Ishikawa (cell line): ENCODE results near the gene SYP.

ENCODE experiments used
- CEBPB ChIP-seq: IDR thresholded peaks from 2 replicates; pipeline ENCODE4 v1.6.1; 2012
- CREB1 ChIP-seq: IDR thresholded peaks from 2 replicates; pipeline ENCODE4 v1.6.1; 2012; ENCODE audit warnings: low read depth
- EGR1 ChIP-seq: IDR thresholded peaks from 2 replicates; pipeline ENCODE4 v1.6.1; 2012
- EP300 ChIP-seq: IDR thresholded peaks from 2 replicates; pipeline ENCODE4 v1.6.1; 2012; ENCODE audit warnings: borderline replicate concordance
- FOXM1 ChIP-seq: IDR thresholded peaks from 2 replicates; pipeline ENCODE4 v1.6.1; 2012; ENCODE audit warnings: low read depth, borderline replicate concordance
- MAX ChIP-seq: IDR thresholded peaks from 2 replicates; pipeline ENCODE4 v1.6.1; 2012
- NFIC ChIP-seq: IDR thresholded peaks from 2 replicates; pipeline ENCODE4 v1.6.1; 2012
- RAD21 ChIP-seq: IDR thresholded peaks from 2 replicates; pipeline ENCODE4 v1.6.1; 2012; ENCODE audit warnings: low read depth
- TAF1 ChIP-seq: IDR thresholded peaks from 2 replicates; pipeline ENCODE4 v1.6.1; 2012; ENCODE audit warnings: low read depth, mild to moderate bottlenecking
- TCF12 ChIP-seq: IDR thresholded peaks from 2 replicates; pipeline ENCODE4 v1.6.1; 2012; ENCODE audit warnings: low read depth
- TEAD4 ChIP-seq: IDR thresholded peaks from 2 replicates; pipeline ENCODE4 v1.6.1; 2012
- USF1 ChIP-seq: IDR thresholded peaks from 2 replicates; pipeline ENCODE4 v1.6.1; 2012
- YY1 ChIP-seq: IDR thresholded peaks from 2 replicates; pipeline ENCODE4 v1.6.1; 2012; ENCODE audit warnings: low read depth
- TF ChIP-seq, protein P1 (sequence below): IDR thresholded peaks from 2 replicates; pipeline ENCODE4 v1.6.1; 2012; ENCODE audit warnings: low read depth, mild to moderate bottlenecking

DNA sequence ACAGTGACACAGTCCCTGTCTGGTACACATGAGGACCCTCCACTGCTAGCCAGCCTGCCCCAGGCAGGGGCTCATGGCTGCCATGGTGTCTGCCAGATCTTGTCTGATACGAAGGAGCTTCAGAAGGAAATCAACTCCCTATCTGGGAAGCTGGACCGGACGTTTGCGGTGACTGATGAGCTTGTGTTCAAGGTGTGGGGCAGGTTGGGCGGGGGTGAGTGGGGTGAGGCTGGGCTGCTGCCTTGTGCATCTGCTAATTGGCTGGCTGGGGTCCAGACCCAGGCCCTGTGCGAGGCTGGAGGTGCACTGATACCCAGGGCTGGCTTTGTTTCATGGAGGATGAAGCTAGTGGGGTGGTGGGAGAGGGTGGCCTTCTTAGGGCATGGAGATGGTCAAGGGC is 49.1 kb upstream of the SYP start:
- TF ChIP-seq, protein P1, sequence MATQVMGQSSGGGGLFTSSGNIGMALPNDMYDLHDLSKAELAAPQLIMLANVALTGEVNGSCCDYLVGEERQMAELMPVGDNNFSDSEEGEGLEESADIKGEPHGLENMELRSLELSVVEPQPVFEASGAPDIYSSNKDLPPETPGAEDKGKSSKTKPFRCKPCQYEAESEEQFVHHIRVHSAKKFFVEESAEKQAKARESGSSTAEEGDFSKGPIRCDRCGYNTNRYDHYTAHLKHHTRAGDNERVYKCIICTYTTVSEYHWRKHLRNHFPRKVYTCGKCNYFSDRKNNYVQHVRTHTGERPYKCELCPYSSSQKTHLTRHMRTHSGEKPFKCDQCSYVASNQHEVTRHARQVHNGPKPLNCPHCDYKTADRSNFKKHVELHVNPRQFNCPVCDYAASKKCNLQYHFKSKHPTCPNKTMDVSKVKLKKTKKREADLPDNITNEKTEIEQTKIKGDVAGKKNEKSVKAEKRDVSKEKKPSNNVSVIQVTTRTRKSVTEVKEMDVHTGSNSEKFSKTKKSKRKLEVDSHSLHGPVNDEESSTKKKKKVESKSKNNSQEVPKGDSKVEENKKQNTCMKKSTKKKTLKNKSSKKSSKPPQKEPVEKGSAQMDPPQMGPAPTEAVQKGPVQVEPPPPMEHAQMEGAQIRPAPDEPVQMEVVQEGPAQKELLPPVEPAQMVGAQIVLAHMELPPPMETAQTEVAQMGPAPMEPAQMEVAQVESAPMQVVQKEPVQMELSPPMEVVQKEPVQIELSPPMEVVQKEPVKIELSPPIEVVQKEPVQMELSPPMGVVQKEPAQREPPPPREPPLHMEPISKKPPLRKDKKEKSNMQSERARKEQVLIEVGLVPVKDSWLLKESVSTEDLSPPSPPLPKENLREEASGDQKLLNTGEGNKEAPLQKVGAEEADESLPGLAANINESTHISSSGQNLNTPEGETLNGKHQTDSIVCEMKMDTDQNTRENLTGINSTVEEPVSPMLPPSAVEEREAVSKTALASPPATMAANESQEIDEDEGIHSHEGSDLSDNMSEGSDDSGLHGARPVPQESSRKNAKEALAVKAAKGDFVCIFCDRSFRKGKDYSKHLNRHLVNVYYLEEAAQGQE = no peak
- no peak for TF ChIP-seq TAF1
- no peak for TF ChIP-seq NFIC
- no peak for TF ChIP-seq MAX
- TF ChIP-seq RAD21 = no peak
- TF ChIP-seq EP300 = no peak
- no peak for TF ChIP-seq YY1
- no peak for TF ChIP-seq CREB1
- TF ChIP-seq EGR1 = no peak
- no peak for TF ChIP-seq USF1
- TF ChIP-seq TCF12 = no peak
- no peak for TF ChIP-seq CEBPB
- TF ChIP-seq FOXM1 = no peak
- no peak for TF ChIP-seq TEAD4
